Trophoblast cell (in vitro differentiated cells and primary cell): ENCODE results near the gene ACRV1.

Experiments used
- DNase-seq, 2 donors: peaks; one replicate each; pipeline ENCODE4 v3.0.0-alpha.2; 2016
- H2AFZ ChIP-seq: 2 replicates; pipeline ENCODE4 v1.6.1; 2013; ENCODE audit warnings: low read length, moderate library complexity, mild to moderate bottlenecking; ENCODE audit not compliant: insufficient read depth, poor library complexity
- H2AK5ac ChIP-seq: 2 replicates; pipeline ENCODE4 v1.6.1; 2013; ENCODE audit warnings: mild to moderate bottlenecking, low read length
- H2BK120ac ChIP-seq: 2 replicates; pipeline ENCODE4 v1.6.1; 2013; ENCODE audit warnings: low read length, mild to moderate bottlenecking, moderate library complexity; ENCODE audit not compliant: insufficient read depth, poor library complexity
- H2BK12ac ChIP-seq: 2 replicates; pipeline ENCODE4 v1.6.1; 2013; ENCODE audit warnings: mild to moderate bottlenecking, low read length, moderate library complexity
- H2BK5ac ChIP-seq: 2 replicates; pipeline ENCODE4 v1.6.1; 2013; ENCODE audit warnings: low read length, low read depth, moderate library complexity, mild to moderate bottlenecking; ENCODE audit not compliant: poor library complexity
- H3K14ac ChIP-seq: 2 replicates; pipeline ENCODE4 v1.6.1; 2013; ENCODE audit warnings: mild to moderate bottlenecking, low read length
- H3K18ac ChIP-seq: 2 replicates; pipeline ENCODE4 v1.6.1; 2013; ENCODE audit warnings: mild to moderate bottlenecking, low read length
- H3K23ac ChIP-seq: 2 replicates; pipeline ENCODE4 v1.6.1; 2013; ENCODE audit warnings: low read length
- H3K27ac ChIP-seq: 2 replicates; pipeline ENCODE4 v1.5.1; 2013; ENCODE audit warnings: low read depth, mild to moderate bottlenecking, inconsistent platforms, low read length, moderate library complexity
- H3K27me3 ChIP-seq: 2 replicates; pipeline ENCODE4 v1.6.1; 2013; ENCODE audit warnings: inconsistent platforms, mild to moderate bottlenecking, low read length, moderate library complexity; ENCODE audit not compliant: insufficient read depth
- H3K36me3 ChIP-seq, 2 experiments: 1 replicate in 1 of 2; 2 replicates in 1 of 2; pipeline ENCODE4 v1.6.1; 2013; ENCODE audit warnings: low read length in 2 of 2, mild to moderate bottlenecking in 2 of 2, moderate library complexity in 1 of 2; ENCODE audit not compliant: insufficient read depth in 2 of 2, control insufficient read depth in 1 of 2
- H3K4ac ChIP-seq: 2 replicates; pipeline ENCODE4 v1.6.1; 2013; ENCODE audit warnings: low read depth, mild to moderate bottlenecking, low read length, moderate library complexity
- H3K4me1 ChIP-seq, 2 experiments: 1 replicate in 1 of 2; 2 replicates in 1 of 2; pipeline ENCODE4 v1.6.1; 2013; ENCODE audit warnings: low read length in 2 of 2, mild to moderate bottlenecking in 2 of 2, moderate library complexity in 1 of 2; ENCODE audit not compliant: insufficient read depth in 2 of 2, control insufficient read depth in 1 of 2
- H3K4me2 ChIP-seq: 2 replicates; pipeline ENCODE4 v1.6.1; 2013; ENCODE audit warnings: inconsistent platforms, mild to moderate bottlenecking, low read length, moderate library complexity
- H3K4me3 ChIP-seq: 2 replicates; pipeline ENCODE4 v1.5.1; 2013; ENCODE audit warnings: mild to moderate bottlenecking, low read depth, low read length, inconsistent platforms
- H3K79me1 ChIP-seq: one replicate; pipeline ENCODE4 v1.6.1; 2013; ENCODE audit warnings: low read length
- H3K79me2 ChIP-seq: 2 replicates; pipeline ENCODE4 v1.6.1; 2013; ENCODE audit warnings: low read length, mild to moderate bottlenecking; ENCODE audit not compliant: control insufficient read depth, insufficient read depth, poor library complexity
- H3K9ac ChIP-seq: 2 replicates; pipeline ENCODE4 v1.6.1; 2013; ENCODE audit warnings: mild to moderate bottlenecking, low read length
- H3K9me3 ChIP-seq: 2 replicates; pipeline ENCODE4 v1.6.1; 2013; ENCODE audit warnings: low read depth, mild to moderate bottlenecking, control low read depth, inconsistent platforms, low read length; ENCODE audit not compliant: insufficient read depth
- H4K12ac ChIP-seq: 2 replicates; pipeline ENCODE4 v1.6.1; 2013; ENCODE audit warnings: low read depth, mild to moderate bottlenecking, low read length, moderate library complexity
- H4K8ac ChIP-seq: 2 replicates; pipeline ENCODE4 v1.6.1; 2013; ENCODE audit warnings: low read depth, mild to moderate bottlenecking, low read length, moderate library complexity
- H4K91ac ChIP-seq: one replicate; pipeline ENCODE4 v1.6.1; 2013; ENCODE audit warnings: low read depth, mild to moderate bottlenecking, low read length, moderate library complexity
- WGBS: extraction: QIAGEN DNeasy Blood & Tissue Kit; methylation state at CpG from one replicate; pipeline ENCODE4 v1.1.7; 2013; ENCODE audit warnings: missing lambda C conversion rate; ENCODE audit not compliant: insufficient read length, insufficient coverage; ENCODE audit errors: extremely low coverage; 5-methylcytosine and 5-hydroxymethylcytosine counted together

ACRV1 gene

DNA sequence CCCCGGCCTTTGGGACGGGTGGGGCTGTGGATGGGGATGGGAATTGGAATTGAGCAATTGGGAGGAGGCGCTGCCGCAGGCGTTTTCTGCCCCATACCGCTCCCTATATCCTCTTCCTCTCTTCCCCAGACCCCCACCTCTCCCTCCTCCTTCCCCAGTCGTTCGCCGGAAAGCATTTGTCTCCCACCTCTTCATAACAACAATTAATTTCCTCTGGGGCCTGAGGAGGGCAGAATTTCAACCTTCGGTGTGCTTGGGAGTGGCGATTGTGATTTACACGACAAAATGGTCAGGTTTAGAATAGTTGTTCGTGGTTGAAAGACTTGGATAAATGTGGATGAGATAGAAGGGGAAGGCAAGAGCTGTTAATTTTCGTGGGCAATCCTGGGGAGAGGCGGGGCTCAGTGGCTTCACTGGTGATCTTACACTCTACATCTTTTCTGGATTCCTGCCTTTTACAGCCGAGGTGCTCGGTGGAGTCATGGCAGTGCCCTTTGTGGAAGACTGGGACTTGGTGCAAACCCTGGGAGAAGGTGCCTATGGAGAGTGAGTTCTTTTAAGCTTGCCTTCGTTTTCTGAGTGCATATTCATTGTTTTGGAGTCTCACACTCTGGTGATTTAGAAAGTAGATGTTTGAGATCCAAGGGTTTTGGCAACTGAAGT, 54.2 kb downstream of the ACRV1 start:
- peak in 1 of 2 donors; percentile 38 for DNase-seq
- peak overlapping the region; percentile 0 for H2AFZ ChIP-seq
- H2BK120ac ChIP-seq, result no peak overlapping the region
- H3K23ac ChIP-seq, result no peak overlapping the region
- H3K79me1 ChIP-seq, result peaks cover 9% of the 10 kb centered on the region
- H2BK5ac ChIP-seq, result no peak overlapping the region
- H3K4me2 ChIP-seq, result peak overlapping the region; percentile 66
- H4K91ac ChIP-seq, result no peak overlapping the region
- H3K4me3 ChIP-seq, result peak overlapping the region; percentile 79
- H4K12ac ChIP-seq, result peak overlapping the region; percentile 79
- no peak overlapping the region for H2BK12ac ChIP-seq
- no peak overlapping the region for H2AK5ac ChIP-seq
- peaks cover 11 to 14% of the 10 kb centered on the region in 2 experiments for H3K36me3 ChIP-seq
- H3K27ac ChIP-seq, result peak overlapping the region; percentile 96
- peak overlapping the region; percentile 90 for H4K8ac ChIP-seq
- H3K9me3 ChIP-seq, result no peaks in the 10 kb centered on the region
- peak overlapping the region; percentile 85 for H3K9ac ChIP-seq
- H3K14ac ChIP-seq, result peak overlapping the region; percentile 41
- no peak overlapping the region for H3K4ac ChIP-seq
- peaks cover 0 to 3% of the 10 kb centered on the region in 2 experiments for H3K4me1 ChIP-seq
- H3K18ac ChIP-seq, result peak overlapping the region; percentile 5
- no peaks in the 10 kb centered on the region for H3K27me3 ChIP-seq
- WGBS, result no CpG with 5 or more reads among the region's 18 CpGs
- peaks cover 4% of the 10 kb centered on the region for H3K79me2 ChIP-seq

DNA sequence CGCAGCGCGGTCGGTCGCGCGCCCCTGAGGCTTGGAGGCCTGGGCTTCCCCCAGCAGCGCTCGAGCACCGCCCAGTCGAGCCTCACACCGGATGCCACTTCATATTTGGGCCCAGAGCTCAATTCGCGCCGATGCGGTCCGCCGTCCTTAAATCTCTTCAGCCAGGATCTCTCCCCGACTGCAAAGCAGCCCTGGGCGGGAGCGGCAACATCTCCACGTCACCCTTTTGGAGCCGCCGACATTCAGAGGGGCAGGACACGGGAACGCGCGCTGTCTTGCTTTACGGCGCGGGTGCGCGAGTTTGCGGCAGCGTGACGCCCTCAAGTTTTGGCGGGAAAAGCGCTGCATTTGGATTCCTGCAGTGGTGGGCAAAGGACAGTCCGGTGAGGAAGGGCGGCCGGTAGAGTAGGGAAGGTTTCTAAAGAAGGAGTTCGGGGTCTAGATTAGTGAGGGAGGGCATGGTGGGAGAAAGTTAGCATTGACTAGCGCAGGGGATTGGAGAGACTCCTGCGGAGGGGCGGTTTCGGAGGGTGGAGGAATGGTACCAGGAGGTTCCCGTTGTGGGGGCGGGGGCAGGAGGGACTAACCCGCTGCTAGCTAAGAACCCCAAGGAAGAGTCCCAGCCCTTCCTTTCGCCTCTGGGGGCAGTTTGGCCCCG, 54.9 kb downstream of the ACRV1 start:
- peak overlapping the region; percentile 85 for H3K9ac ChIP-seq
- peak; percentile 80 to 90 for DNase-seq
- H4K8ac ChIP-seq, result peak overlapping the region; percentile 90
- H3K36me3 ChIP-seq, result peaks cover 11 to 17% of the 10 kb centered on the region in 2 experiments
- H2AK5ac ChIP-seq, result no peak overlapping the region
- H3K27ac ChIP-seq, result peak overlapping the region; percentile 96
- peak overlapping the region; percentile 64 for H3K18ac ChIP-seq
- peaks cover 4% of the 10 kb centered on the region for H3K79me2 ChIP-seq
- peak overlapping the region; percentile 79 for H3K4me3 ChIP-seq
- peaks cover 0 to 3% of the 10 kb centered on the region in 2 experiments for H3K4me1 ChIP-seq
- H4K12ac ChIP-seq, result peak overlapping the region; percentile 79
- H3K27me3 ChIP-seq, result no peaks in the 10 kb centered on the region
- peak overlapping the region; percentile 22 for H3K4ac ChIP-seq
- H3K79me1 ChIP-seq, result peaks cover 9% of the 10 kb centered on the region
- H2BK5ac ChIP-seq, result peak overlapping the region; percentile 86
- peak overlapping the region; percentile 71 for H2AFZ ChIP-seq
- H4K91ac ChIP-seq, result peak overlapping the region; percentile 79
- peak overlapping the region; percentile 79 for H2BK120ac ChIP-seq
- no CpG with 5 or more reads among the region's 51 CpGs for WGBS
- no peak overlapping the region for H3K23ac ChIP-seq
- H3K9me3 ChIP-seq, result no peaks in the 10 kb centered on the region
- H3K14ac ChIP-seq, result peak overlapping the region; percentile 93
- H2BK12ac ChIP-seq, result no peak overlapping the region
- peak overlapping the region; percentile 66 for H3K4me2 ChIP-seq

DNA sequence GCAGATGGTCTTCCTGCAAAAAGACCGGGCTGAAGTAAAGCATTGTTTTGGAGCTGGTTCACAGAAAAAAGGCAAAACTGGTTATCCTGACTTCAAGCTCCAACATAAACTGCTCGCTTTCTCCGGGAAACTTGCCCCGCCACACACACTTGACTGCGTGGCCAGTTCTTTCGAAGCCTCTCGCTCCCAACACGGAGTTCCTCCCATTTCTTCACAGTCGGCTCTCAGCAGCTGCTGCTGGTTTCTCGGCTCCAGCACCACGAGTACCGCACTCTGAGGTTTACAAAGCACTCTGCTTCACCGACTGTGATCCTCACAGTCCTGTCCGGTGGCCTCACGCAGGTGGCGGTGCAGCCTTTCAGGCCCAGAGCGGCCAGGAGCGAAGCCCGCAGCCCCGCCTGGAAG, 55.4 kb downstream of the ACRV1 start:
- Histone ChIP-seq H3K27me3 (no peaks in the 10 kb centered on the region), H3K4me2 (peak overlapping the region; percentile 66), H3K4ac (no peak overlapping the region), H2AFZ (peak overlapping the region; percentile 71), H3K14ac (peak overlapping the region; percentile 93), H2BK120ac (no peak overlapping the region), H3K79me1 (peaks cover 9% of the 10 kb centered on the region), H3K79me2 (peaks cover 4% of the 10 kb centered on the region), H4K91ac (peak overlapping the region; percentile 79), H2BK5ac (peak overlapping the region; percentile 86), H2AK5ac (no peak overlapping the region), H4K12ac (peak overlapping the region; percentile 79), H2BK12ac (no peak overlapping the region), H3K36me3 (peaks cover 9 to 18% of the 10 kb centered on the region in 2 experiments), H3K23ac (no peak overlapping the region), H3K18ac (peak overlapping the region; percentile 62), H3K27ac (peak overlapping the region; percentile 96), H3K9ac (peak overlapping the region; percentile 83), H4K8ac (peak overlapping the region; percentile 90), H3K9me3 (no peaks in the 10 kb centered on the region), H3K4me1 (peaks cover 0 to 3% of the 10 kb centered on the region in 2 experiments), H3K4me3 (peak overlapping the region; percentile 79)
- WGBS, result no CpG with 5 or more reads among the region's 20 CpGs
- DNase-seq, result no peak

DNA sequence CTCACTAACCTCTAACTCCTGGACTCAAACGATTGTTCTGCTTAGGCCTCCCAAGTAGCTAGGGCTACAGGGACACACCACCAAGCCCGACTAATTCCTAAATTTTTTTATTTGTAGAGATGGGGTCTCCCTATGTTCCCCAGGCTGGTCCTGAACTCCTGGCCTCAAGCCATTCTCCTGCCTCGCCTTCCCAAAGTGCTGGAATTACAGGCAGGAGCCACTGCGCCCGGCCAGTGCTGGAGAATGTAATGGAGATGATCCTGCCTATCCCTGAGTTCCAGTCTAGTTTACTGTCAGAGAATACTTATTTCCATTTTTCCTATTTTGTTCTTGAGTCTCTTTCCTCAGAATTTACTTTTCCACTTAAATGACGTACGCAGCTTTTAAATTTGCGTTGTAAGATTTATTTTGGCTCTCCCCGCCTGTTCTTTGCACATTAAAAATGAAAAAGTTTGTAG, 55.9 kb downstream of the ACRV1 start, which contains the start of gene CHEK1:
CHEK1 (plus strand) TSS at position 408 of the 458 bp plus-strand sequence. CDS start 1,606 bp downstream, outside the sequence.
- Histone ChIP-seq H2AFZ (peak within 1 kb of the TSS; percentile 71), H2BK12ac (no peak within 1 kb of the TSS), H4K8ac (peak within 1 kb of the TSS; percentile 90), H3K4me1 (peaks cover 0 to 3% of the 10 kb centered on the region in 2 experiments), H3K36me3 (peaks cover 7 to 20% of the 10 kb centered on the region in 2 experiments), H2BK120ac (peak within 1 kb of the TSS; percentile 79), H3K18ac (peak within 1 kb of the TSS; percentile 64), H3K9ac (peak within 1 kb of the TSS; percentile 85), H3K4ac (peak within 1 kb of the TSS; percentile 22), H3K27me3 (no peaks in the 10 kb centered on the region), H4K91ac (peak within 1 kb of the TSS; percentile 79), H3K4me3 (peak within 1 kb of the TSS; percentile 79), H3K27ac (peak within 1 kb of the TSS; percentile 96), H2AK5ac (no peak within 1 kb of the TSS), H3K14ac (peak within 1 kb of the TSS; percentile 93), H3K23ac (no peak within 1 kb of the TSS), H3K4me2 (peak within 1 kb of the TSS; percentile 66), H3K9me3 (no peaks in the 10 kb centered on the region), H4K12ac (peak within 1 kb of the TSS; percentile 79), H2BK5ac (peak within 1 kb of the TSS; percentile 86), H3K79me1 (peaks cover 9% of the 10 kb centered on the region), H3K79me2 (peaks cover 4% of the 10 kb centered on the region)
- no CpG with 5 or more reads among the region's 9 CpGs for WGBS
- DNase-seq, result no peak
